ENCODE results near the gene PTPN12.
"Not testable (repeated sequence)": the region's sequence is repeated elsewhere in the genome, so short reads cannot be mapped to it uniquely, and the experiment has no call there.

The PTPN12 gene

GRCh38 chr7:77529279-77529678 lies 7.8 kb upstream of the PTPN12 start:
- no peak for TF ChIP-seq CTCF (IDR thresholded peaks at IDR 0.05; ENCODE audit: low read depth, low read length, missing control alignments)
- DNase-seq (ENCODE audit: extremely low read depth, low read depth) = no peak
- H3K4me3 ChIP-seq (replicated peaks; ENCODE audit: low read depth, low read length) = no peak overlapping the region

GRCh38 chr7:77531038-77531437 lies 6.1 kb upstream of the PTPN12 start:
- no peak overlapping the region for H3K4me3 ChIP-seq (replicated peaks; ENCODE audit: low read depth, low read length)
- no peak for DNase-seq (ENCODE audit: extremely low read depth, low read depth)
- no peak for TF ChIP-seq CTCF (IDR thresholded peaks at IDR 0.05; ENCODE audit: low read depth, low read length, missing control alignments)

DNA sequence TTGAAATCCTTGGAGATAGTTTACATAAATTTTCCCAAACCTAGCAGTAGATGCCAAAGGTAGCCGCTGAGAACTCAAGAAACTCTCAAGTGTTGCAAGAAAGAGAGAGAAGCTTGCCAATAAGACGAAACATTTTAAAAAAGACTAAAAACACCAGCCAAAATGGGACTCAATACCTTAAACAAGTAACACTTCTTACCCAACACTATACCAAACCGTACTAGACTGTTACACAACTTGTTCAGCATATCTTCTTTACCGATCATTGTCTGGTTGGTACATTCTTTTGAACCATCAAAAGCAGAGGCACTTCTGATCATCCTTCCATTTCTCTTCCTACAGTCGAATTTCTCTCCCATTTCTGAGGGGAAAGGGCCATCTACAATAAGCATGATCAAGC lies 4.8 kb upstream of the PTPN12 start:
- no peak for DNase-seq (ENCODE audit: extremely low read depth, low read depth)
- H3K4me3 ChIP-seq (replicated peaks; ENCODE audit: low read depth, low read length) = no peak overlapping the region
- TF ChIP-seq CTCF (IDR thresholded peaks at IDR 0.05; ENCODE audit: low read depth, low read length, missing control alignments) = no peak

DNA sequence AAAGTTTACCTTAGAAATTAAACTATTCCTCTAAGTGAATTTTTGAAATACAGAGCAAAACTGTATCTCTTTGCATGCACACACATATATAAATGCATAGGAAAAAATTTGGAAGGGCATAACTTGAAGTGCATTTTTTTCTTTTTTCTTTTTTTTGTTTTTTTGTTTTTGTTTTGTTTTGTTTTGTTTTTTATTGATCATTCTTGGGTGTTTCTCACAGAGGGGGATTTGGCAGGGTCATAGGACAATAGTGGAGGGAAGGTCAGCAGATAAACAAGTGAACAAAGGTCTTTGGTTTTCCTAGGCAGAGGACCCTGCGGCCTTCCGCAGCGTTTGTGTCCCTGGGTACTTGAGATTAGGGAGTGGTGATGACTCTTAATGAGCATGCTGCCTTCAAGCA lies 4.4 kb upstream of the PTPN12 start:
- not testable (repeated sequence) for H3K4me3 ChIP-seq (replicated peaks; ENCODE audit: low read depth, low read length); DNase-seq (ENCODE audit: extremely low read depth, low read depth)

DNA sequence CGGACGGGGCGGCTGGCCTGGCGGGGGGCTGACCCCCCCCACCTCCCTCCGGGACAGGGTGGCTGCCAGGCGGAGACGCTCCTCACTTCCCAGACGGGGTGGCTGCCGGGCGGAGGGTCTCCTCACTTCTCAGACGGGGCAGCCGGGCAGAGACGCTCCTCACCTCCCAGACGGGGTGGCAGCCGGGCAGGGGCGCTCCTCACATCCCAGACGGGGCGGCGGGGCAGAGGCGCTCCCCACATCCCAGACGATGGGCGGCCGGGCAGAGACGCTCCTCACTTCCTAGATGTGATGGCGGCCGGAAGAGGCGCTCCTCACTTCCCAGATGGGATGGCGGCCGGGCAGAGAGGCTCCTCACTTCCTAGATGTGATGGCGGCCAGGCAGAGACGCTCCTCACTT lies 3.0 kb upstream of the PTPN12 start:
- not testable (repeated sequence) for DNase-seq (ENCODE audit: extremely low read depth, low read depth); H3K4me3 ChIP-seq (replicated peaks; ENCODE audit: low read depth, low read length)

DNA sequence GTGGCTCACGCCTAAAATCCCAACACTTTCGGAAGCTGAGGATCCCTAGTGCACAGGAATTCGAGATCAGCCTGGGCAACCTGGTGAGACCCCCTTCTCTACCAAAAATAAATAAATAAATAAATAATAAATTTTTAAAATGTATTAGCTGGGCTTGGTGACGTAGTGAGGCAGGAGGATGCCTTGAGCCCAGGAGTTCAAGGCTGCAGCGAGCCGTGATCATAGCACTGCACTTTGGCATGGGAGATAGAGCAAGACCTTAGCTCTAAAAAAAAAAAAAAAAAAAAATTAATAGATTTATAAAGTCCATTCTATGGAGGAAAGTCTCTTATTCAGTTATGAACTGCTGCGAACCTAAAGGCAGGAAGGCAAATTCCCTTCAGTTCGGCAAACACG lies 1.1 kb upstream of the PTPN12 start:
- no peak for DNase-seq (ENCODE audit: extremely low read depth, low read depth)
- peak overlapping the region; percentile 60 for H3K4me3 ChIP-seq (replicated peaks; ENCODE audit: low read depth, low read length)
- no peak for TF ChIP-seq CTCF (IDR thresholded peaks at IDR 0.05; ENCODE audit: low read depth, low read length, missing control alignments)

DNA sequence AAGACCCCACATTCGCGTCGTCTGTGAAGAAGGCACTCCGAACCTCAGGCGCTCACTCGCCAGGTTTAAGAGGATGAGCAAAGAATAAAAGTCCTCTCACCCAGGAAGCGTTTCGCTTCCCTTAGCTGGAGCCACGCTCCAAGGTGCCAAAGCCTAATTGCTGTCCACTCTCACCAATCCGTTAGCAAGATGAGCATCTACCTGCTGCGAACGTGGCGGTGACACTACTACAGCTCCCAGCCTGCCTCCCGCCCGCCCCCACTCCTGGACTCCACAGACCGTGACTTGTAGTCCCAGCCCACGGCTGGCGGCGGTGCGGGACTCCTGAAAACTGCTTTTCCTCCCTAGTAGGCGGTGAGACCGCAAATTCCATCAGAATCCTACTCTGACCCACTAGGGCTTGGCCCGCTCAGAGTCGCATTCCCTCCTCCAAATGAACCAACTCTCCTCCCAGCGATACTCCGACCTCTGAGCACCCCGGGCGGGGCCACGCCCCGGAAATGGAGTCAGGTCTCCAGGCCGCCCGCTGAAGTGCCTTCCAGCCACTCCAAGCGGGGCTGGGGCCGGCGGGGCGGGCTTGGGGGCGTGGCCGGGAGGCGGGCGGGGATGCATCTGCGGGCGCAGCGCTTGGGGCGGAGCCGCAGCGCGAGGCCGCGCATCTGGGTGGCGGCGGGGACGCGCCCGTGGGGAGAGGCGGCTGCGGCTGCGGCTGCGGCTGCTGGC lies 521 bp upstream of the PTPN12 start:
- peak; percentile 66 for DNase-seq (ENCODE audit: extremely low read depth, low read depth)
- no peak for TF ChIP-seq CTCF (IDR thresholded peaks at IDR 0.05; ENCODE audit: low read depth, low read length, missing control alignments)
- H3K4me3 ChIP-seq (replicated peaks; ENCODE audit: low read depth, low read length) = peak overlapping the region; percentile 60

DNA sequence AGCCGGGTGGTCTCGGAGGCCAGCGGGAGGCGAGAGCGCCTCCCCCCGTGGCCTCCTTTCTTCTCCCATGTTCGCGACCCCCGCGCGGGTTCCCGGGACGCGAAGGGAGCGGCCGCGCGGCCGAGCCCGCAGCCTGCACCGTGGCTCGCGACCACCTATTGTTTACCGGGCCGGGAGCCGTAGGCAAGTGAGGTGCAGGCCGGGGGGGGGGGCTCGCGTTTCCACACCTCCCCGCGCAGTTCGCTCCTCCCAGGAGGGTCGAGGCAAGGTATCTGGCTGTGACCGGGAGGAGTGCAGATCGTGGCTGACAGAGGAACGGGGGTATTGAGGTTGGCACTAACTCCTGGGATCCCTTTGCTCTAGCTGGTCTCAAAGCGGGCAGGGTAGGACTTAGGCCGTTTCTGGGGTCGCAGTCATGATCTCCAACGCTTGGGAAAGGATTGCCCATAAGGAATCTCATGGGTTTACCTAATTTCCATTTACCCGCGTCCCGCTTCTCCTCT lies 734 bp downstream of the PTPN12 start:
- TF ChIP-seq CTCF (IDR thresholded peaks at IDR 0.05; ENCODE audit: low read depth, low read length, missing control alignments) = no peak
- H3K4me3 ChIP-seq (replicated peaks; ENCODE audit: low read depth, low read length) = peak overlapping the region; percentile 91
- DNase-seq (ENCODE audit: extremely low read depth, low read depth) = no peak
